HepG2 (cell line): Measurements from ENCODE around the gene RPS28. TPM values are rescaled to one million over a fixed set of nuclear protein-coding genes. Genes with fewer than 3 reads are reported as not detected.
A peak's percentile ranks its signal among the peaks of the same experiment; 100 is the strongest.

Experiments used
- CAMTA2 ChIP-seq: sonication (generic); formaldehyde crosslinking; IDR thresholded peaks from 2 replicates; pipeline ENCODE4 v1.4.0; 2020; ENCODE audit warnings: mild to moderate bottlenecking, missing genetic modification reagents, borderline replicate concordance
- CSRNP1 ChIP-seq: sonication (generic); formaldehyde crosslinking; IDR thresholded peaks from 2 replicates; pipeline ENCODE4 v1.8.1; 2023; ENCODE audit warnings: mild to moderate bottlenecking, missing genetic modification reagents
- KDM1A ChIP-seq: IDR thresholded peaks from 2 replicates; pipeline ENCODE4 v1.6.1; 2016; ENCODE audit warnings: missing compliant biosample characterization
- KMT2B ChIP-seq: IDR thresholded peaks from 2 replicates; pipeline ENCODE4 v1.6.1; 2016; ENCODE audit warnings: missing genetic modification reagents, missing compliant biosample characterization
- MXD3 ChIP-seq: IDR thresholded peaks from 2 replicates; pipeline ENCODE4 v1.6.1; 2016; ENCODE audit warnings: mild to moderate bottlenecking, missing biosample characterization, missing genetic modification reagents
- NFIB ChIP-seq: sonication (generic); formaldehyde crosslinking; IDR thresholded peaks from 2 replicates; pipeline ENCODE4 v1.9.0; 2021; ENCODE audit warnings: missing genetic modification reagents, mild to moderate bottlenecking, borderline replicate concordance
- POLR2AphosphoS2 ChIP-seq: IDR thresholded peaks from 2 replicates; pipeline ENCODE4 v1.6.1; 2011; ENCODE audit warnings: low read depth, low read length, improper control_type of control experiment
- RXRA ChIP-seq: sonication (generic); formaldehyde crosslinking; IDR thresholded peaks from 2 replicates; pipeline ENCODE4 v1.5.1; 2020; ENCODE audit warnings: missing genetic modification reagents
- SATB2 ChIP-seq: sonication (generic); formaldehyde crosslinking; IDR thresholded peaks from 2 replicates; pipeline ENCODE4 v1.5.0; 2020; ENCODE audit warnings: missing genetic modification reagents
- SP140L ChIP-seq: sonication (generic); formaldehyde crosslinking; IDR thresholded peaks from 2 replicates; pipeline ENCODE4 v1.4.0; 2020; ENCODE audit warnings: missing genetic modification reagents, borderline replicate concordance
- SRF ChIP-seq: IDR thresholded peaks from 2 replicates; pipeline ENCODE4 v1.6.1; 2011; ENCODE audit warnings: mild to moderate bottlenecking, low read depth, low read length, moderate library complexity
- SRSF4 ChIP-seq: fragments of 200-400 bp; formaldehyde crosslinking; IDR thresholded peaks from one replicate; pipeline ENCODE4 v1.6.1; 2018; ENCODE audit warnings: mild to moderate bottlenecking, low read depth, low read length, moderate library complexity; ENCODE audit not compliant: poor library complexity, severe bottlenecking
- YEATS2 ChIP-seq: sonication (generic); formaldehyde crosslinking; IDR thresholded peaks from 2 replicates; pipeline ENCODE4 v1.4.0; 2020; ENCODE audit warnings: missing genetic modification reagents, borderline replicate concordance
- ZNF30 ChIP-seq: sonication (generic); formaldehyde crosslinking; IDR thresholded peaks from 2 replicates; pipeline ENCODE4 v1.5.0; 2020; ENCODE audit warnings: mild to moderate bottlenecking, missing genetic modification reagents
- ZNF383 ChIP-seq: sonication (generic); formaldehyde crosslinking; IDR thresholded peaks from 2 replicates; pipeline ENCODE4 v1.4.0; 2020; ENCODE audit warnings: missing genetic modification reagents, mild to moderate bottlenecking, borderline replicate concordance
- ZNF503 ChIP-seq: sonication (generic); formaldehyde crosslinking; IDR thresholded peaks from 2 replicates; pipeline ENCODE4 v1.4.0; 2020; ENCODE audit warnings: missing genetic modification reagents
- ZNF549 ChIP-seq: sonication (generic); formaldehyde crosslinking; IDR thresholded peaks from 2 replicates; pipeline ENCODE4 v1.5.0; 2020; ENCODE audit warnings: missing genetic modification reagents
- ZNF614 ChIP-seq: IDR thresholded peaks from 2 replicates; pipeline ENCODE4 v1.6.1; 2018; ENCODE audit warnings: missing biosample characterization, missing genetic modification reagents, inconsistent platforms, borderline replicate concordance
- polyA plus RNA-seq, 8 experiments: library from polyadenylated mRNA; depleted of rRNA in 3 of 8; stranded (reverse) in 7 of 8; unstranded in 1 of 8; fragments of >200 nt; fragmentation: Illumina TruSeq in 4 of 8; extraction: Trizol in 4 of 8; gene quantifications; 2 replicates each; pipeline versions ENCODE4 v1.2.1 to v1.2.3, GENCODE V29; 2011 to 2016; ENCODE audit warnings: low read depth in 4 of 8, missing spikeins in 1 of 8, mixed read lengths in 1 of 8; ENCODE audit not compliant: insufficient read depth in 1 of 8
- total RNA-seq, 5 experiments: library from RNA; depleted of rRNA; stranded (reverse); fragments of >200 nt; fragmentation: Illumina TruSeq; extraction: Trizol; gene quantifications; 2 replicates each; pipeline ENCODE4 v1.2.3, GENCODE V29; 2016; ENCODE audit warnings: low read depth in 1 of 5
- TF ChIP-seq, protein P1 (sequence below): IDR thresholded peaks from 2 replicates; pipeline ENCODE4 v1.6.1; 2018; ENCODE audit warnings: missing genetic modification reagents, mild to moderate bottlenecking, missing compliant biosample characterization
- TF ChIP-seq, protein P2 (sequence below): sonication (generic); formaldehyde crosslinking; IDR thresholded peaks from 2 replicates; pipeline ENCODE4 v1.8.0; 2023; ENCODE audit warnings: mild to moderate bottlenecking, missing genetic modification reagents

RPS28 gene
- total and polyA plus RNA-seq, 2 of the 13 experiments (the other 11 are each of a cell fraction or from before 2014, with no cell fraction given), result 281 to 545 TPM

DNA sequence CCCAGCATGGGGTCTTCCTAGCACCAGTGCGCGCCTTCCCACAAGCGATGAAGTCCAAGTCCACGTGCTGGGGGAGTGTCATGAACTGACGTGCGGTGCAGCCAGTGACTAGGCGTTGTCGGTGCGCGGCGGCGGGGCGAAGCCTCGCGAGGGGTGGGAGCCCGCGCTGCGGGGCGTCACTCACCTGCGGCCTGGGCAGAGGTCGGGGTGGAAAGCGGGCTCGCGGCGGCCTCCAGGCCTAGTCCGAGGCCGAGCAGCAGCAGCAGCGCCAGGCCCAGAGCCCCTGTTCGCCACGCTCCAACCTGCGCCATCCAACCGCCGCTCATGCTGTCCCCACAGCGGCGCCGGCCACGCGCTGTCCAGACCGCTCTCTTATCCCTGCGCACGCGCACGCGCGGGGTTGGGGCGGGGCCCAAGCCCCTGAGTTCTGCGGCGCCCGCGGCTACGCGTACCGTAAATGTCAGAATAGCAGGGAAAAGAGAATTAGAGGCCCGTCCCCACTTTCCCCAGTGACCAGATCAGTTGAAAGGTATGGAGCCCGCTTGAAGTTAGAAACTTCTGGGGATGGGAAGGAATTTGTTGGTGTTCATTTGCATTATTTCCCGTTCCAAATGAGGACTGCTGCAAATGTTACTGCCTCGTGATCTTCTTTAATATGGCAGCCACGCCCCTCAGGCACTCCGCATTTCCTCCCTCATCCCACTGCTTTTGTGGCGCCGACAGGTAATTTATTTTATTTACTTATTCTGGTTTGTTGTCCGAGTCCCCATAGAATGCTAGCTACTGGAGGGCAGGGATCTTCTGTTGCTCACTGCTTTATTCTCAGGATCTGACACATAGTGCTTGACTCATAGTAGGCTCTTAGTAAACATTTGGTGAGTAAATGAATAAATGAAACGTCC is 13.1 kb upstream of the RPS28 start, which contains the start of gene CD320 (continued):
- TF ChIP-seq ZNF503 (CRISPR knock-in tag) (peak; percentile 75), SRF (peak; percentile 69; the same call in 1 of the 2 replicates), KDM1A (CRISPR knock-in tag) (no peak), ZNF614 (CRISPR knock-in tag) (peak; percentile 90), ZNF30 (CRISPR knock-in tag) (peak; percentile 41; the same call in 1 of the 2 replicates), CSRNP1 (CRISPR knock-in tag) (peak; percentile 97; the same call in 1 of the 2 replicates), CAMTA2 (peak; percentile 91; the same call in 1 of the 2 replicates), SP140L (peak; percentile 34; the same call in 1 of the 2 replicates), ZNF383 (CRISPR knock-in tag) (no peak), SRSF4 (no peak), YEATS2 (CRISPR knock-in tag) (peak; percentile 84), ZNF549 (CRISPR knock-in tag) (no peak), MXD3 (CRISPR knock-in tag) (peak; percentile 99), KMT2B (CRISPR knock-in tag) (peak; percentile 73; the same call in 1 of the 2 replicates), RXRA (CRISPR knock-in tag) (peak; percentile 54; the same call in 1 of the 2 replicates), SATB2 (CRISPR knock-in tag) (peak; percentile 87), POLR2AphosphoS2 (no peak), NFIB (CRISPR knock-in tag) (peak; percentile 11; the same call in 1 of the 2 replicates)
- TF ChIP-seq, protein P1, sequence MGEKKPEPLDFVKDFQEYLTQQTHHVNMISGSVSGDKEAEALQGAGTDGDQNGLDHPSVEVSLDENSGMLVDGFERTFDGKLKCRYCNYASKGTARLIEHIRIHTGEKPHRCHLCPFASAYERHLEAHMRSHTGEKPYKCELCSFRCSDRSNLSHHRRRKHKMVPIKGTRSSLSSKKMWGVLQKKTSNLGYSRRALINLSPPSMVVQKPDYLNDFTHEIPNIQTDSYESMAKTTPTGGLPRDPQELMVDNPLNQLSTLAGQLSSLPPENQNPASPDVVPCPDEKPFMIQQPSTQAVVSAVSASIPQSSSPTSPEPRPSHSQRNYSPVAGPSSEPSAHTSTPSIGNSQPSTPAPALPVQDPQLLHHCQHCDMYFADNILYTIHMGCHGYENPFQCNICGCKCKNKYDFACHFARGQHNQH (CRISPR knock-in tag), result peak; percentile 80; the same call in 1 of the 2 replicates
- TF ChIP-seq, protein P2, sequence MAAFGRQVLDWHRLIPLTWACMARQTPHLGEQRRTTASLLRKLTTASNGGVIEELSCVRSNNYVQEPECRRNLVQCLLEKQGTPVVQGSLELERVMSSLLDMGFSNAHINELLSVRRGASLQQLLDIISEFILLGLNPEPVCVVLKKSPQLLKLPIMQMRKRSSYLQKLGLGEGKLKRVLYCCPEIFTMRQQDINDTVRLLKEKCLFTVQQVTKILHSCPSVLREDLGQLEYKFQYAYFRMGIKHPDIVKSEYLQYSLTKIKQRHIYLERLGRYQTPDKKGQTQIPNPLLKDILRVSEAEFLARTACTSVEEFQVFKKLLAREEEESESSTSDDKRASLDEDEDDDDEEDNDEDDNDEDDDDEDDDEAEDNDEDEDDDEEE (CRISPR knock-in tag), result no peak
